Activated naive CD4-positive, alpha-beta T cell treated with anti-CD3 and anti-CD28 coated beads, Interleukin-2, amount 50 U/mL, for 24 hours (primary cell): ENCODE data around the gene DHRS7C.

Source experiments
- H3K27ac Mint-ChIP-seq: one replicate; pipeline ENCODE4 v1.8.0; 2021; ENCODE audit warnings: mild to moderate bottlenecking, mixed read lengths
- H3K27me3 Mint-ChIP-seq: one replicate; pipeline ENCODE4 v1.8.0; 2021; ENCODE audit warnings: mixed read lengths
- H3K36me3 Mint-ChIP-seq: one replicate; pipeline ENCODE4 v1.8.0; 2021; ENCODE audit warnings: mixed read lengths
- H3K4me1 Mint-ChIP-seq: one replicate; pipeline ENCODE4 v1.8.0; 2021; ENCODE audit warnings: mixed read lengths
- H3K4me3 Mint-ChIP-seq: one replicate; pipeline ENCODE4 v1.8.0; 2021; ENCODE audit warnings: mild to moderate bottlenecking, mixed read lengths
- H3K9me3 Mint-ChIP-seq: one replicate; pipeline ENCODE4 v1.8.0; 2021; ENCODE audit warnings: mixed read lengths

Gene DHRS7C, protein sequence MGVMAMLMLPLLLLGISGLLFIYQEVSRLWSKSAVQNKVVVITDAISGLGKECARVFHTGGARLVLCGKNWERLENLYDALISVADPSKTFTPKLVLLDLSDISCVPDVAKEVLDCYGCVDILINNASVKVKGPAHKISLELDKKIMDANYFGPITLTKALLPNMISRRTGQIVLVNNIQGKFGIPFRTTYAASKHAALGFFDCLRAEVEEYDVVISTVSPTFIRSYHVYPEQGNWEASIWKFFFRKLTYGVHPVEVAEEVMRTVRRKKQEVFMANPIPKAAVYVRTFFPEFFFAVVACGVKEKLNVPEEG

DNA sequence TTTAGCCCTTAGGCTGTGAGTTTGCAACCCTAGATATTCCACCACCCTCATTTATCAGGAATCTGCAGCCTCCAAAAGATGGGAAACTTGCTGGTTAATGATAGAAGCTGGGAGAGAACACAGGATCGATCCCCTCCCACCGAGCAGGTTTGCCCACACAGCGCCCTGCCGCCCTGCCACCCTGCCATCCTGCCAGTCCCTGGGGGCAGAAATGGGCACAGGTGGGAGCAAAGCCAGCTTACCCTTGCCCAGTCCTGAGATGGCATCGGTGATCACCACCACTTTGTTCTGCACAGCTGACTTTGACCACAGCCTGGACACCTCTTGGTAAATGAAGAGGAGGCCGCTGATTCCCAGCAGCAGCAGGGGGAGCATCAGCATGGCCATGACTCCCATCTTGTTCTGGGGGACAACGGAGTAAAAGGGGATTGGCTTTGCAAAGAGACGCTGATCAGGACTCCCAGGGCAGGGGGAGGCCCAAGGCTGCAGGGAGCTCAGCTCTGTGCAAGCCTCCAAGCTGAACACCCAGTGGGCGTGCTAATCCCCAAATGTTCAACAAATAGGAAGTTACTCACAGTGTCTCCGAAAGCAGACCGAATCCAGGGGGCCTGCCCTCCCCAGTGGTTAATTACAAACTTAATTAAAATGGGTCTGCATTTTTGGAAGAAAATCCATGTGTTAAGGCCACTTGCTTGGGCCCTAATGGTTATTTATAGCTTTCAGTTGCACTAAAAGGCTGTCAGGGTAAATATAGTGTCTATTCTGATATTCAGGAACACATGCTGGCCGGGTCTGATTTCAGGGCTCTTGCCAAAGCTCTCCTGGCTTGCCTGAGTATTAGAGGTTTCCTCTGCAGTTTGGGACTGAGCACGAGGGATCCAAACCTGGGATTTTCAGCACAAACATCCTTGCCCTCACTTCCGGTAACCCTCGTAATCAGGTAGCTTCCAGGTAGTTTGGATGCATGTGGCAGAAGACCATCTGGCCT lies at the start of gene DHRS7C:
DHRS7C (minus strand) TSS at position 704 of the 988 bp plus-strand sequence; CDS start at position 396, 308 bp downstream.
- Mint-ChIP-seq H3K4me1 (no peaks in the 10 kb centered on the region), H3K36me3 (no peaks in the 10 kb centered on the region), H3K9me3 (no peaks in the 10 kb centered on the region), H3K27ac (no peak within 1 kb of the TSS), H3K27me3 (peaks cover 2% of the 10 kb centered on the region), H3K4me3 (no peak within 1 kb of the TSS)

DNA sequence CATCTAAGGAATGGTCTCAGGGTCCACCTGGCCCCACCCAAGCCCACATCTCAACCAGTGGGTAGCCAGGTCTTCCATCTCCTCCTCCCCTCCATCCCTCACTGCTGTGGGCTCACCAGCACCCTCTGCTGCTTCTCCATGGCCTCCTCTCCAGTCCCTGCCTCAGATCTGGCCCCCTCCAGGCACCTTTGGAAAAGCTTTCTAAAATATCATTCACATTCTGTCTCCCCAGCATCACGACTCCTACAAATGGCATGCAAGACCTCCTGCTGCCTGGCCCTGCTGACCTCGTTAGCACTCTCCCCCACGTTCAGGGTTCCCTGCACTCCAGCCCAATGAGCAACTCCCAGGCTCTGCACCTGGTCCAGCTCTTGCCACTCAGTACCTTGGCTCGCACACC lies 48.0 kb upstream of the DHRS7C start:
- peaks cover 4% of the 10 kb centered on the region for H3K27me3 Mint-ChIP-seq
- H3K36me3 Mint-ChIP-seq = no peaks in the 10 kb centered on the region
- H3K27ac Mint-ChIP-seq = no peak overlapping the region
- H3K4me1 Mint-ChIP-seq = no peaks in the 10 kb centered on the region
- H3K9me3 Mint-ChIP-seq = no peaks in the 10 kb centered on the region
- no peak overlapping the region for H3K4me3 Mint-ChIP-seq

DNA sequence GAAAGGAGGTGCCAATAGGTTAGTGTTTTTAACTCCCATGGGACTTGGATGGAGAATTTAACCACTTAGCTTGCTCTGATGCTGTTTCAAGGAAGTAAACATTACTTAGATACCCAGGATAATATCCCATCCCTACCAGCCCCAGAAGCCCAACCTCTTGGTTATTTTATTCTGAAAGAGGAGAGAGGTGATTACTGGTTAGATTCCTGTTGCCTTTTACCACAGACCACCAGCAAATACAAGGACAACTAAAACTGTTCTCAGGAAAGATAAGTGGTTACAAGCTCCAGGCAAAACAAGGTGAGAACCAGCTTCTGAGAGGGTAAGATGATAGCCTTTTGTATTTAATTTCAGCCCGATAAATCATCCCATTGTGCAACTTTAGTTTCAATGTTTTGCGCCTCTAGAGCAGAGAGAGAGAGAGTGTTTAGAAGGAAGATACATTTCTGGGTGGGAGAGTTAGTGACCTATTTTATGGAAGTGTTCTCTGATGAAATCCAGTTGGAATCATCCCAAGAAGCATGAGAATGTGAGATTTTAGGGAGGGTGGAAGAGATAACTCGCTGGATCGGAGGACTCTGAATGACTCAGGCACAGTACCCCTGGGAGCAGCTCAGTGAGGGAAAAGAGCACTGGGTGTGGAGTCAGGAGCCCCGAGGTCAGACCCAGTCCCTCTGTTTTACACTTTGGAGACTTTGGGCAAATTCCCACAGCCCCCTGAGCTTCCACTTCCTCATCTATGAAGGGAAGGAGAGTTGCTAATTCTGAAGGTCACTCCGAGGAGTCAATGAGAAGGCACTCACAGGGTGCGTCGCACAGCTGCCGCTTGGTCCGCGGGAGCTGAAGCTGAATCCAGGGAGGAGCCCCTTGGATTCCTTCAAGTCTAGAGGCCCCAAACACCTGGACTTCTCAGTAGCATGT lies 46.4 kb upstream of the DHRS7C start:
- peaks cover 5% of the 10 kb centered on the region for H3K27me3 Mint-ChIP-seq
- H3K4me3 Mint-ChIP-seq = no peak overlapping the region
- H3K4me1 Mint-ChIP-seq = no peaks in the 10 kb centered on the region
- H3K9me3 Mint-ChIP-seq = no peaks in the 10 kb centered on the region
- H3K27ac Mint-ChIP-seq = no peak overlapping the region
- no peaks in the 10 kb centered on the region for H3K36me3 Mint-ChIP-seq

DNA sequence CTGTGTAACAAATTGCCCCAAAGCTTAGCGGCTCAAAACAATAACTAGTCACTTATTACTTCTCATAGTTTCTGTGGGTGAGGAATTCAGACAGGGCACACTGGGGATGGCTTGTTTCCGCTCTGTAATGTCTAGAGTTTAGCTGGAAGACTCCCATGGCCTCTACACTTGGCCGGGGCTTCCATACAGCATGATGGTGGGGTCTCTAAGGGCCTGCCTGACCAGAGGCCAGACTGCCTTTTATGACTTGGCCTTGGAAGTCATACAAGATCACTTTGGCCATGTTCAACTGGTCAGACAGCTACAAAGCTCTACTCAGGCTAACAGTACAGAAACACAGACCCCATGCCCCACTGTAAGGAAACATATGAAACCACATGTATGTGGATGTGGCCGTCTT lies 42.5 kb upstream of the DHRS7C start:
- no peaks in the 10 kb centered on the region for H3K36me3 Mint-ChIP-seq
- no peaks in the 10 kb centered on the region for H3K9me3 Mint-ChIP-seq
- no peak overlapping the region for H3K27ac Mint-ChIP-seq
- H3K27me3 Mint-ChIP-seq = peaks cover 2% of the 10 kb centered on the region
- H3K4me1 Mint-ChIP-seq = no peaks in the 10 kb centered on the region
- no peak overlapping the region for H3K4me3 Mint-ChIP-seq

DNA sequence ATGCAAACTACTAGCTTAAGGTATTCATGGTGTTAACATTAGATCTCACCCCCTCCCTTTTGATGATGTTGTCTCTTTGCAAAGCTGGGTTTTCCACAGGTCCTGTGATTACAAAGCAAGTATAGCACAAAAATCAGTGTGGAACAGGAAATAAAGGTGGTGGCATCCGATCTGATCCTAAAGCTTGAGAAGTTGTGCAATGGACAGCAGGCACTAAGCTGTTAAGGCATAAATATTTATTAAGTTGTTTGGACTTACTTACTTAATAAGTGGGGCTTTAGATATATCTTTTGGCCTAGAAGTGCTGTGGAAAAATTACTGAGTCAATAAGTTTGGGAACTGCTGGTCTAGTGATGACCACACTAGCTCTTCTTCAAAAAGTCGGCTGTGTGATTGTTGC lies 39.3 kb upstream of the DHRS7C start:
- Mint-ChIP-seq H3K4me3 (no peak overlapping the region), H3K4me1 (no peaks in the 10 kb centered on the region), H3K9me3 (no peaks in the 10 kb centered on the region), H3K27ac (no peak overlapping the region), H3K36me3 (no peaks in the 10 kb centered on the region), H3K27me3 (peaks cover 5% of the 10 kb centered on the region)

DNA sequence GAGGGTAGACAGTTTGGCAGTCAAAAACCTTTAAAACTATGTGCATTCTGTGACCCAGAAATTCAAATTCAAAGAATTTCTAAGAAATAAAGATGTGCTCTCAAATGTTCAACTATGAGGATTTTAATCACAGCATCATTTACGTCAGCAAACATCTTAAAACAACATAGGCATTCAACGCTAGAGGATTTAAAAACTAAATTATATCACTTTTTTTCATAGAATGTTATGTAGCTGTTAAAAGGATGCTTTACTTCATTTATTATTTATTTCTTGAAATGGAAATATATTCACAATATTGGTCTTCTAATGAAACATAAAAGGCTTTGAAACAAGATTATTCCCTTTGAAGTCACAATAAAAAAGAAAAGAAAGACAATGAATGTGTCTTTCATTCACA lies 38.0 kb upstream of the DHRS7C start:
- Mint-ChIP-seq H3K27ac (no peak overlapping the region), H3K36me3 (no peaks in the 10 kb centered on the region), H3K4me3 (no peak overlapping the region), H3K4me1 (no peaks in the 10 kb centered on the region), H3K27me3 (peaks cover 6% of the 10 kb centered on the region), H3K9me3 (no peaks in the 10 kb centered on the region)

DNA sequence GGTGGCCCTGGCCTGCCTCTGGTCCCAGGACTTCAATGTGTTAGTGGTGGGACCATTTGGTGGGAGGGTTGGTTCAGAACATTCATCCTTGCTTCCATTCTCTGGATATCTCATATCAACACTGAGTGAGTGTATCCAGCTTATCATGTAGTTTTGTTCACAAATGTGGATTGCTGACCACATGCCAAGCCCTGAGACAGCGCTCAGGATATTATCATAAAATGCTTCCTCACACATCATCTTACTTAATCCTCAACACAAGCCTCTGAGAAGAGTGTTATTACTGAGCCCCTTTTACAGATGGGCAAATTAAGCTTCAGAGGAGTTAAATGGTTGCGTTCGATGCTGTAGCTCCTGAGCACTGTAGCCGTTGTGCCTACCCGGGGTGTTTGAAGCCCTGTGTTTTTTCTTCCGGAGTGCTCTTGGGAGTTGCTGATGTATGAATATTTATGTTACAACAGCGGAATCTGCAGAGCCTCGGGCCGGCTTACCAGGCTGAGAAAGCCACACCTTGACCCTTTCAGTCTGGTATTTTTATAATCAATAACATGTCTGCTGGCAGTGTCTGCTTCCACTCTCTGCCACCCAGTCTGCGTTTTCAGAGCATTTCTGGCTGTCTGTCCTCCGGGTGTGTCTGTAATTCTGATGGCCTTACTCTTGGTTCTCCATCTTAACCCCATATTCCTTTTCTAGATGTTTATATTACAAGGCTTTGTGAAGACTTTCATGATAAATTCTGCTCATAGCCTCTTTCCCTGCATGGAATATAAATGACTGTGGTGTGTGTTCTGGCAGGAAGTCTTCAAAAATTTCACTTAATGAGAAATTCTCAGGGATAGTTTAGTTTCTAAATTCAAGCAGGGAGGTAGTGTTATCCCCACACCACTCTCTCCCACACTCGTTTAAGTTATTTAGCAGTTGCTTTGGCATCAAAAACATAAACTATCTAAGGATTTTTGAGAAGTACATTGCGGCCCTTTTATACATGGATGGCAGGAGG lies 37.2 kb upstream of the DHRS7C start:
- no peak overlapping the region for H3K27ac Mint-ChIP-seq
- peaks cover 6% of the 10 kb centered on the region for H3K27me3 Mint-ChIP-seq
- no peaks in the 10 kb centered on the region for H3K9me3 Mint-ChIP-seq
- H3K36me3 Mint-ChIP-seq = no peaks in the 10 kb centered on the region
- H3K4me3 Mint-ChIP-seq = no peak overlapping the region
- no peaks in the 10 kb centered on the region for H3K4me1 Mint-ChIP-seq

DNA sequence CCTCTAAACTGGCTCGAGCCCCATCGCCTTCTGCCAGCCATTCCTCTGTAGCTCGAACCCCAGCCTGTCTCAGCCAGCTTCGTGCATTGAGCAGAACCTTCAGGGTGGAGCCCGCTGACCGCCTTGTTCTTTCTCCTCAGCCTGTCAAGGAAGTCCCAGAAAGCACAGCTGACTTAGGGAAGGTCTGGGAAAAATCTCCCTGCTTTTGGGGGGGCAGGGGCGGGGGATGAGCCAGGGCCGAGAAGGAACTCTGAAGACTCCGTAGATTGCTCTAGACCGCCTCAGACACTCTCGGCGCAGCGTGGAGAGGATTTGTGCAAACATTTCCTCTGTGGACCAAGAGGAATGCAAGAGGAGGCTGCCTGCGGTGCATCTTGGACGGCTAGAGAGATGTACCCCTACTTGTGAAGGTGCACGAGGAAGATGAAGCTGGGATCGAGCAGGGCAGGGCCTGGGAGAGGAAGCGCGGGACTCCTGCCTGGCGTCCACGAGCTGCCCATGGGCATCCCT lies 34.3 kb upstream of the DHRS7C start, which contains the start of gene GLP2R:
GLP2R (plus strand) TSS at position 284 of the 510 bp plus-strand sequence; CDS start at position 424, 140 bp downstream.
- Mint-ChIP-seq H3K9me3 (no peaks in the 10 kb centered on the region), H3K36me3 (no peaks in the 10 kb centered on the region), H3K4me1 (no peaks in the 10 kb centered on the region), H3K4me3 (no peak within 1 kb of the TSS), H3K27ac (no peak within 1 kb of the TSS), H3K27me3 (peaks cover 8% of the 10 kb centered on the region)

DNA sequence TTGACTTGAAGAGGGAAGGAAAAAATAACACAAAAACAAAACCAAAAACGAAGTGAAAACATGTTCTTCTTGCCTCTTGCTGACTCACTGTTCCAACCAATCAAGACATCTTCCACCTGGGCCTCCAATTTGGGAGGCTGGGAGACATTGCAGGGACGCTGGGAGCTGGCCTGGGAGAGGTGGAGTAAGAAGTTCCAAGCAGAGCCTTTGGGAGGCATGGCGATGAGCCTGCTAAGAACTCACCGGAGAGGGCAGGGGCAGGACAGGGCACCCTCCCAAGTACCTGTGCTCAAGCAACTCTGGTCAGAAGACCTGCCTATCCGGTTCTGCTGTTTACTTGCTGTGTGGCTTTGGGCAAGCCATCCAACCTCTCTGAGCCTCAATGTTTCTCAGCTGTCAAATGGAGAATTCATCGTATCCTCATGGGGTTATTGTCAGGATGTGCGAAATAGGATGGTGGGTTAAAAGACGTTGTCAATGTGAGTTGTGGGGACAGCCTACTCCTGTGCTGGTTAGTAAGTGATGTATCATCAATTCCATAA lies 33.5 kb upstream of the DHRS7C start:
- H3K27ac Mint-ChIP-seq = no peak overlapping the region
- H3K9me3 Mint-ChIP-seq = no peaks in the 10 kb centered on the region
- H3K4me1 Mint-ChIP-seq = no peaks in the 10 kb centered on the region
- peaks cover 8% of the 10 kb centered on the region for H3K27me3 Mint-ChIP-seq
- H3K4me3 Mint-ChIP-seq = no peak overlapping the region
- no peaks in the 10 kb centered on the region for H3K36me3 Mint-ChIP-seq

DNA sequence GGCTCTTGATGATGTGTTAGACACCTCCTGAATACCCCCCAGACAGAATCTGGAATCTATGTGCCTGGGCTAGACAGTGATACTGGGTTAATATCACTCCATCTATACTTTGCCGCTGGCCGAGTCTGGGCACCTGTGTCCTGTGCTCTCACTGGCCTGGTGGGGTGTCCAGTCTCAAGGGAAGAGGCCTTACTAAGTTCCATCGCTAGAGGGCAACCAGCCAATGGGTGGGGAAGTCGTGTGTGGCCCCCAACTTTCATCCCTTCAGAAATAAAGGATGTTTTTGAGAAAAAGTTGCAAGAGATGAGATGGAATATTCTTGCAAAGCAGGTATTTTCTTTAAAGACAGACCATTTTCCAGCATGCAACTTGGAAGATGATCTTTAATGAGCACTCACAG lies 32.7 kb upstream of the DHRS7C start:
- Mint-ChIP-seq H3K9me3 (no peaks in the 10 kb centered on the region), H3K4me1 (no peaks in the 10 kb centered on the region), H3K27ac (no peak overlapping the region), H3K36me3 (no peaks in the 10 kb centered on the region), H3K27me3 (peaks cover 8% of the 10 kb centered on the region), H3K4me3 (no peak overlapping the region)

DNA sequence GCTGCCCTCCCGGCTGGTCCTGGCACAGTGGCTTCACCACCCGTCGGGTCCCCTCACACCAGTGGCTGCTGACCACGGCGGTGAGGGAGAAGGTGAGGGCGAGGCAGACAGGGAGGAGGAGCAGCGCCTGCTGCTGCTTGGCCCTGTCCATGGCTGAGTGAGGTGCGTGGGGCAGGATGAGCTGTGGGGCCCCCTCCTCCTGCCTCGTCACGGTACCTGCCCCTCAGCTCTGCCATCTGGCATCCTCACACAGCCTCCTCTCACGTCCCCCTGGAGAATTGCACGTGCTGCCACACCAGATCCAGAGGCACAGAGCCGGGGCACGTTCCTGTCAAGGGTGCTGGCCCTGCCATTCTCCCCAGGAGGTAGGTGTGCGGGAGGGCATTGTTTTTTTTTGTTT lies 30.5 kb upstream of the DHRS7C start, which contains the start of gene GSG1L2:
GSG1L2 (minus strand) TSS at position 159 of the 400 bp plus-strand sequence; CDS start at position 151, 8 bp downstream.
- no peak within 1 kb of the TSS for H3K27ac Mint-ChIP-seq
- no peak within 1 kb of the TSS for H3K4me3 Mint-ChIP-seq
- H3K4me1 Mint-ChIP-seq = no peaks in the 10 kb centered on the region
- peaks cover 8% of the 10 kb centered on the region for H3K27me3 Mint-ChIP-seq
- no peaks in the 10 kb centered on the region for H3K36me3 Mint-ChIP-seq
- H3K9me3 Mint-ChIP-seq = no peaks in the 10 kb centered on the region

DNA sequence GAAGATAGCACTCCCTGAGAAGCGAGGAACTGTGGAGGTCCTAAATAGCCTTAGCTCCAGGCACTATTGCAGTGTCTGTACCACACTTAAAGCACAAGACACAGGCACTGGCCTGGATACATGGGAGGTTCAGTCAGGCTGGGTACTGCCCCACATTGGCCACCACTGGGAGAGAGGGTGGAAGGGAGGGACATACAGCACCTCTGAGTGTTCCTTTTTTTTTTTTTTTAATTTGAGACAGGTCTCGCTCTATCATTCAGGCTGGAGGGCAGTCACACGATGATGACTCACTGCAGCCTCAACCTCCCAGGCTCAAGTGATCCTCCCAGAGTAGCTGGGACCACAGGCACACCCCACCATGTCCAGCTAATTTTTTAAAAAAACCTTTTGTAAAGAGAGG lies 29.1 kb upstream of the DHRS7C start:
- Mint-ChIP-seq H3K4me3 (no peak overlapping the region), H3K9me3 (no peaks in the 10 kb centered on the region), H3K4me1 (no peaks in the 10 kb centered on the region), H3K36me3 (no peaks in the 10 kb centered on the region), H3K27ac (no peak overlapping the region), H3K27me3 (peaks cover 4% of the 10 kb centered on the region)

DNA sequence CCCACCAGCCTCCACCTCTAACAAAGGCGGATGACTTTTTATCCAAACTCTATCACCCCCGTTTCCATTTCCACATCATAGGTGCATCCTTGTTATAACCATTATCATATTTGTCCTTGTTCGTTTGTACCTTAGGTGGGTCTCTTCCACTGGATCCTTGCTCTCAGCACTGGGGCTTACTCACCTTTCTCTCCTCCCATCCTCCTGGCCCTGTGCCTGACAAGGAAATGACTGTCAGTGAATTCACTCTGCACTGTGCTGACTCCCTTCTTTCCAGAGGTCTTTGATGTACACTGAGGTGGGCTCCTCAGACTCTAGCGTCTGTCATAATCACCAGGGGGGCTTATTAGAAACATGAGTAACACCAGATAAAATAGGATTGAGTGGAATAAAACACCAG lies 27.4 kb upstream of the DHRS7C start:
- no peaks in the 10 kb centered on the region for H3K9me3 Mint-ChIP-seq
- no peaks in the 10 kb centered on the region for H3K36me3 Mint-ChIP-seq
- no peak overlapping the region for H3K27ac Mint-ChIP-seq
- peaks cover 4% of the 10 kb centered on the region for H3K27me3 Mint-ChIP-seq
- H3K4me1 Mint-ChIP-seq = no peaks in the 10 kb centered on the region
- H3K4me3 Mint-ChIP-seq = no peak overlapping the region

DNA sequence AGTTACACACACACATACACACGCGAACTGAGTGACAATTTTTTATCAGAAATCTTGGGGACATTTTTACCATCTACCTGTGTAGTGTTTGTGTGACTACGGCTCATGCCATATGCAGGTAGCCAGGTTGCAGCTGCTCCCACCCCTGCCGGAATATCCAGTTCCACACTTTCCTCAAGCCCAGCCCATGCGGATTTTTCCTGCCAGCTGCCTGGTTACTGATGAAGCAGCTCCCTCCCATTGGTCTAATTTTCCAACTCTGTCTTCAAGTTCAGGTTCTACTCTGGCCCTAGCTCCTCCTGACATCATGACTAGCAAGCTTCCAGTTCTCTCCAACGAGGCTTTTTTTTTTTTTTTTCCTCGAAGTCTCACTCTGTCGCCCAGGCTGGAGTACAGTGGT lies 25.7 kb upstream of the DHRS7C start:
- Mint-ChIP-seq H3K36me3 (no peaks in the 10 kb centered on the region), H3K4me3 (no peak overlapping the region), H3K4me1 (no peaks in the 10 kb centered on the region), H3K9me3 (no peaks in the 10 kb centered on the region), H3K27me3 (no peaks in the 10 kb centered on the region), H3K27ac (no peak overlapping the region)
